HAP-1 (cell line): ENCODE data around the gene TMC1.

Experiments used
- DNase-seq, 2 experiments: peaks; one replicate each; pipeline ENCODE4 v3.0.0-alpha.2; 2016 to 2020; ENCODE audit warnings: low spot score in 2 of 2
- H3K27me3 ChIP-seq: fragments of 250-450 bp; sonication (Bioruptor Pico); 2 replicates; pipeline ENCODE4 v1.5.1; 2020; ENCODE audit warnings: low read depth, mild to moderate bottlenecking, moderate library complexity
- H3K36me3 ChIP-seq: fragments of 250-450 bp; sonication (Bioruptor Pico); replicated peaks from 2 replicates; pipeline ENCODE4 v1.5.1; 2020; ENCODE audit warnings: mild to moderate bottlenecking
- H3K4me1 ChIP-seq: fragments of 250-450 bp; sonication (Bioruptor Pico); 2 replicates; pipeline ENCODE4 v1.5.1; 2020; ENCODE audit warnings: mild to moderate bottlenecking
- H3K4me3 ChIP-seq: fragments of 250-450 bp; sonication (Bioruptor Pico); 2 replicates; pipeline ENCODE4 v1.5.1; 2020; ENCODE audit warnings: mild to moderate bottlenecking, moderate library complexity
- H3K9me3 ChIP-seq: fragments of 250-450 bp; sonication (Bioruptor Pico); 2 replicates; pipeline ENCODE4 v1.5.1; 2020; ENCODE audit warnings: mild to moderate bottlenecking, moderate library complexity
- in situ Hi-C: fragments of 300-500 bp; cut with MboI; formaldehyde crosslinking; loops from 3 replicates; pipeline ENCODE4 v1.14.3; 2020; ENCODE audit warnings: low sequenced_read_pairs, inconsistent platforms, mixed read lengths

TMC1 gene

GRCh38 chr9:72590824-72591223 is 69.4 kb downstream of the TMC1 start:
- no peak for DNase-seq
- Histone ChIP-seq H3K36me3 (no peaks in the 10 kb centered on the region), H3K27me3 (no peaks in the 10 kb centered on the region), H3K4me3 (no peak overlapping the region), H3K4me1 (peaks cover 43% of the 10 kb centered on the region), H3K9me3 (no peaks in the 10 kb centered on the region)
- in situ Hi-C loops = loop anchor here (5.0 to 25.0 kb wide), 5 partner anchors 86 to 554 kb away; partner anchors contain the start of gene ZFAND5

- in situ Hi-C loops = loop anchor here (5.0 to 25.0 kb wide), 5 partner anchors 88 to 555 kb away; partner anchors contain the start of gene ZFAND5
- H3K4me1 ChIP-seq = peaks cover 43% of the 10 kb centered on the region
- no peak overlapping the region for H3K4me3 ChIP-seq
- no peaks in the 10 kb centered on the region for H3K27me3 ChIP-seq
- no peaks in the 10 kb centered on the region for H3K9me3 ChIP-seq
- no peaks in the 10 kb centered on the region for H3K36me3 ChIP-seq
- DNase-seq = peak; percentile 46 to 80
Measured at GRCh38 chr9:72592502-72593403, 71.3 kb downstream of the TMC1 start.

- no peak for DNase-seq
- H3K36me3 ChIP-seq = no peaks in the 10 kb centered on the region
- H3K9me3 ChIP-seq = no peaks in the 10 kb centered on the region
- no peaks in the 10 kb centered on the region for H3K27me3 ChIP-seq
- H3K4me3 ChIP-seq = no peak overlapping the region
- peaks cover 30% of the 10 kb centered on the region for H3K4me1 ChIP-seq
- in situ Hi-C loops = loop anchor here (10.0 to 25.0 kb wide), 4 partner anchors 92 to 559 kb away; partner anchors contain the start of gene ZFAND5
Measured at GRCh38 chr9:72596451-72597180, 75.2 kb downstream of the TMC1 start.

- Histone ChIP-seq H3K4me3 (no peak overlapping the region), H3K27me3 (no peaks in the 10 kb centered on the region), H3K4me1 (peaks cover 29% of the 10 kb centered on the region), H3K9me3 (no peaks in the 10 kb centered on the region), H3K36me3 (no peaks in the 10 kb centered on the region)
- no peak for DNase-seq
- in situ Hi-C loops = loop anchor here (10.0 to 25.0 kb wide), 4 partner anchors 92 to 560 kb away; partner anchors contain the start of gene ZFAND5
Measured at GRCh38 chr9:72597181-72597517, 75.7 kb downstream of the TMC1 start.

GRCh38 chr9:72597601-72598000 is 76.2 kb downstream of the TMC1 start:
- in situ Hi-C loops = loop anchor here (10.0 to 25.0 kb wide), 4 partner anchors 93 to 560 kb away; partner anchors contain the start of gene ZFAND5
- no peak for DNase-seq
- H3K36me3 ChIP-seq = no peaks in the 10 kb centered on the region
- H3K4me1 ChIP-seq = peaks cover 24% of the 10 kb centered on the region
- no peaks in the 10 kb centered on the region for H3K9me3 ChIP-seq
- H3K4me3 ChIP-seq = no peak overlapping the region
- no peaks in the 10 kb centered on the region for H3K27me3 ChIP-seq

GRCh38 chr9:72598639-72599038 is 77.2 kb downstream of the TMC1 start:
- Histone ChIP-seq H3K9me3 (no peaks in the 10 kb centered on the region), H3K36me3 (no peaks in the 10 kb centered on the region), H3K27me3 (no peaks in the 10 kb centered on the region), H3K4me3 (no peak overlapping the region), H3K4me1 (peaks cover 18% of the 10 kb centered on the region)
- DNase-seq = no peak
- in situ Hi-C loops = loop anchor here (10.0 to 25.0 kb wide), 4 partner anchors 94 to 561 kb away; partner anchors contain the start of gene ZFAND5

- Histone ChIP-seq H3K4me1 (peaks cover 9% of the 10 kb centered on the region), H3K4me3 (no peak overlapping the region), H3K9me3 (no peaks in the 10 kb centered on the region), H3K36me3 (peaks cover 3% of the 10 kb centered on the region; the same call in 1 of the 2 replicates), H3K27me3 (no peaks in the 10 kb centered on the region)
- DNase-seq = peak in 1 of 2 experiments; percentile 17
- in situ Hi-C loops = loop anchor here (10.0 to 25.0 kb wide), 4 partner anchors 95 to 563 kb away; partner anchors contain the start of gene ZFAND5
Measured at GRCh38 chr9:72599874-72600534, 78.6 kb downstream of the TMC1 start.

GRCh38 chr9:72600671-72601070 is 79.3 kb downstream of the TMC1 start:
- H3K27me3 ChIP-seq = no peaks in the 10 kb centered on the region
- H3K9me3 ChIP-seq = no peaks in the 10 kb centered on the region
- peaks cover 9% of the 10 kb centered on the region for H3K4me1 ChIP-seq
- DNase-seq = no peak
- H3K36me3 ChIP-seq = peaks cover 3% of the 10 kb centered on the region; the same call in 1 of the 2 replicates
- no peak overlapping the region for H3K4me3 ChIP-seq
- in situ Hi-C loops = no loop called here

- in situ Hi-C loops = no loop called here
Measured at GRCh38 chr9:72601615-72602014, 80.2 kb downstream of the TMC1 start.

GRCh38 chr9:72612449-72612848 is 91.0 kb downstream of the TMC1 start:
- no peak overlapping the region for H3K4me3 ChIP-seq
- H3K4me1 ChIP-seq = peaks cover 11% of the 10 kb centered on the region
- no peaks in the 10 kb centered on the region for H3K36me3 ChIP-seq
- no peaks in the 10 kb centered on the region for H3K27me3 ChIP-seq
- in situ Hi-C loops = no loop called here
- no peak for DNase-seq
- no peaks in the 10 kb centered on the region for H3K9me3 ChIP-seq

More at GRCh38 chr9:72601615-72602014, 80.2 kb downstream of the TMC1 start:
- Histone ChIP-seq H3K36me3 (peaks cover 3% of the 10 kb centered on the region; the same call in 1 of the 2 replicates), H3K27me3 (no peaks in the 10 kb centered on the region), H3K4me3 (no peak overlapping the region), H3K9me3 (no peaks in the 10 kb centered on the region), H3K4me1 (peaks cover 9% of the 10 kb centered on the region)
- DNase-seq = no peak

GRCh38 chr9:72614067-72614466 is 92.7 kb downstream of the TMC1 start:
- no peak overlapping the region for H3K4me3 ChIP-seq
- in situ Hi-C loops = no loop called here
- peaks cover 11% of the 10 kb centered on the region for H3K4me1 ChIP-seq
- H3K9me3 ChIP-seq = no peaks in the 10 kb centered on the region
- no peaks in the 10 kb centered on the region for H3K27me3 ChIP-seq
- no peaks in the 10 kb centered on the region for H3K36me3 ChIP-seq
- no peak for DNase-seq

- peaks cover 19% of the 10 kb centered on the region for H3K4me1 ChIP-seq
- no peaks in the 10 kb centered on the region for H3K36me3 ChIP-seq
- in situ Hi-C loops = no loop called here
- no peaks in the 10 kb centered on the region for H3K9me3 ChIP-seq
- no peak for DNase-seq
- H3K27me3 ChIP-seq = no peaks in the 10 kb centered on the region
- no peak overlapping the region for H3K4me3 ChIP-seq
Measured at GRCh38 chr9:72615931-72616330, 94.5 kb downstream of the TMC1 start.

GRCh38 chr9:72618811-72619210 is 97.4 kb downstream of the TMC1 start:
- no peak overlapping the region for H3K4me3 ChIP-seq
- no peak for DNase-seq
- no peaks in the 10 kb centered on the region; the same call in 1 of the 2 replicates for H3K9me3 ChIP-seq
- peaks cover 27% of the 10 kb centered on the region for H3K4me1 ChIP-seq
- in situ Hi-C loops = no loop called here
- 0 out of 2 replicates have a peak, but pooled peaks cover 4% of the 10 kb centered on the region for H3K36me3 ChIP-seq
- H3K27me3 ChIP-seq = no peaks in the 10 kb centered on the region
